NT2/D1 (cell line): Measurements from ENCODE around the gene TUBB8B.
"Not testable (repeated sequence)": the region's sequence is repeated elsewhere in the genome, so short reads cannot be mapped to it uniquely, and the experiment has no call there.

Source experiments
- YY1 ChIP-seq: IDR thresholded peaks from 2 replicates; pipeline ENCODE4 v1.6.1; 2011; ENCODE audit not compliant: insufficient read length, insufficient read depth
- ZNF274 ChIP-seq: IDR thresholded peaks from 2 replicates; pipeline ENCODE4 v1.6.1; 2011; ENCODE audit warnings: mild to moderate bottlenecking, low read depth, low read length

- TF ChIP-seq ZNF274, YY1: not testable (repeated sequence)
Measured at GRCh38 chr18:90396-91193, 41.2 kb upstream of the TUBB8B start.
